ENCODE results near the gene NAB2.
"Not testable (repeated sequence)": the region's sequence is repeated elsewhere in the genome, so short reads cannot be mapped to it uniquely, and the experiment has no call there.

DNA sequence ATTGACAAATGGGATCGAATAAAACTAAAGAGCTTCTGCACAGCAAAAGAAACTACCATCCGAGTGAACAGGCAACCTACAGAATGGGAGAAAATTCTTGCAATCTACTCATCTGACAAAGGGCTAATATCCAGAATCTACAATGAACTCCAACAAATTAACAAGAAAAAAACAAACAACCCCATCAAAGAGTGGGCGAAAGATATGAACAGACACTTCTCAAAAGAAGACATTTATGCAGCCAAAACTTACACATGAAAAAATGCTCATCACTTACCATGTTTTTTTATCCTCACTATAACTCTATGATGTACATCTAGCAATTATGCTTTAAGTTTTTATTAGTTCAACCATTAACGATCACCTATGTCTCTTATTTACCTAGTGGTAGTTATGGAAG, 35.0 kb upstream of the NAB2 start:
- not testable (repeated sequence) for TF ChIP-seq BCL11A (IDR thresholded peaks at IDR 0.05; ENCODE audit: low read depth, low read length); RCOR1 (conservative IDR thresholded peaks at IDR 0.05; ENCODE audit: low read depth, low read length); MYC (IDR thresholded peaks at IDR 0.05; ENCODE audit: insufficient read depth, insufficient read length, insufficient replicate concordance, low read length, severe bottlenecking)
- TF ChIP-seq, protein P1, sequence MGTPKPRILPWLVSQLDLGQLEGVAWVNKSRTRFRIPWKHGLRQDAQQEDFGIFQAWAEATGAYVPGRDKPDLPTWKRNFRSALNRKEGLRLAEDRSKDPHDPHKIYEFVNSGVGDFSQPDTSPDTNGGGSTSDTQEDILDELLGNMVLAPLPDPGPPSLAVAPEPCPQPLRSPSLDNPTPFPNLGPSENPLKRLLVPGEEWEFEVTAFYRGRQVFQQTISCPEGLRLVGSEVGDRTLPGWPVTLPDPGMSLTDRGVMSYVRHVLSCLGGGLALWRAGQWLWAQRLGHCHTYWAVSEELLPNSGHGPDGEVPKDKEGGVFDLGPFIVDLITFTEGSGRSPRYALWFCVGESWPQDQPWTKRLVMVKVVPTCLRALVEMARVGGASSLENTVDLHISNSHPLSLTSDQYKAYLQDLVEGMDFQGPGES (IDR thresholded peaks at IDR 0.05): not testable (repeated sequence)
- TF ChIP-seq, protein P2, sequence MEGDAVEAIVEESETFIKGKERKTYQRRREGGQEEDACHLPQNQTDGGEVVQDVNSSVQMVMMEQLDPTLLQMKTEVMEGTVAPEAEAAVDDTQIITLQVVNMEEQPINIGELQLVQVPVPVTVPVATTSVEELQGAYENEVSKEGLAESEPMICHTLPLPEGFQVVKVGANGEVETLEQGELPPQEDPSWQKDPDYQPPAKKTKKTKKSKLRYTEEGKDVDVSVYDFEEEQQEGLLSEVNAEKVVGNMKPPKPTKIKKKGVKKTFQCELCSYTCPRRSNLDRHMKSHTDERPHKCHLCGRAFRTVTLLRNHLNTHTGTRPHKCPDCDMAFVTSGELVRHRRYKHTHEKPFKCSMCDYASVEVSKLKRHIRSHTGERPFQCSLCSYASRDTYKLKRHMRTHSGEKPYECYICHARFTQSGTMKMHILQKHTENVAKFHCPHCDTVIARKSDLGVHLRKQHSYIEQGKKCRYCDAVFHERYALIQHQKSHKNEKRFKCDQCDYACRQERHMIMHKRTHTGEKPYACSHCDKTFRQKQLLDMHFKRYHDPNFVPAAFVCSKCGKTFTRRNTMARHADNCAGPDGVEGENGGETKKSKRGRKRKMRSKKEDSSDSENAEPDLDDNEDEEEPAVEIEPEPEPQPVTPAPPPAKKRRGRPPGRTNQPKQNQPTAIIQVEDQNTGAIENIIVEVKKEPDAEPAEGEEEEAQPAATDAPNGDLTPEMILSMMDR (IDR thresholded peaks at IDR 0.05 in 2 of 3, conservative IDR thresholded peaks at IDR 0.05 in 1 of 3; ENCODE audit: control insufficient read depth in 2 of 3, extremely low read depth in 1 of 3, insufficient read depth in 1 of 3, low read depth in 3 of 3, low read length in 3 of 3): not testable (repeated sequence)
- TF ChIP-seq, protein P3, sequence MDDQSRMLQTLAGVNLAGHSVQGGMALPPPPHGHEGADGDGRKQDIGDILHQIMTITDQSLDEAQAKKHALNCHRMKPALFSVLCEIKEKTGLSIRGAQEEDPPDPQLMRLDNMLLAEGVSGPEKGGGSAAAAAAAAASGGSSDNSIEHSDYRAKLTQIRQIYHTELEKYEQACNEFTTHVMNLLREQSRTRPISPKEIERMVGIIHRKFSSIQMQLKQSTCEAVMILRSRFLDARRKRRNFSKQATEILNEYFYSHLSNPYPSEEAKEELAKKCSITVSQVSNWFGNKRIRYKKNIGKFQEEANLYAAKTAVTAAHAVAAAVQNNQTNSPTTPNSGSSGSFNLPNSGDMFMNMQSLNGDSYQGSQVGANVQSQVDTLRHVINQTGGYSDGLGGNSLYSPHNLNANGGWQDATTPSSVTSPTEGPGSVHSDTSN (IDR thresholded peaks at IDR 0.05; ENCODE audit: insufficient replicate concordance, low read depth, low read length): not testable (repeated sequence)
